Epithelial cell of esophagus (primary cell): ENCODE data around the gene MRPL51.
A peak's percentile ranks its signal among the peaks of the same experiment; 100 is the strongest.
"Not testable (repeated sequence)": the region's sequence is repeated elsewhere in the genome, so short reads cannot be mapped to it uniquely, and the experiment has no call there.

Experiments
- DNase-seq: peaks from one replicate; pipeline ENCODE4 v3.0.0; 2010; ENCODE audit warnings: low read depth
- H3K4me3 ChIP-seq: 2 replicates; pipeline ENCODE4 v1.5.1; 2011; ENCODE audit warnings: mild to moderate bottlenecking, low read length, control low read depth
- CTCF ChIP-seq: IDR thresholded peaks from 2 replicates; pipeline ENCODE4 v1.5.1; 2011; ENCODE audit warnings: low read depth, mild to moderate bottlenecking, low read length, control low read depth, inconsistent platforms; ENCODE audit not compliant: insufficient read depth; ENCODE audit errors: missing control alignments

The MRPL51 gene

GRCh38 chr12:6468283-6468575 is 24.8 kb downstream of the MRPL51 start:
- H3K4me3 ChIP-seq: no peak overlapping the region
- DNase-seq: peak; percentile 29
- no peak for TF ChIP-seq CTCF

GRCh38 chr12:6467571-6468282 is 25.3 kb downstream of the MRPL51 start:
- H3K4me3 ChIP-seq, DNase-seq: not testable (repeated sequence)

GRCh38 chr12:6466751-6467150 is 26.3 kb downstream of the MRPL51 start:
- DNase-seq: not testable (repeated sequence)

GRCh38 chr12:6466184-6466573 is 26.9 kb downstream of the MRPL51 start:
- DNase-seq: no peak
- TF ChIP-seq CTCF: no peak
- no peak overlapping the region for H3K4me3 ChIP-seq

More at GRCh38 chr12:6466751-6467150, 26.3 kb downstream of the MRPL51 start:
- H3K4me3 ChIP-seq: not testable (repeated sequence)

- H3K4me3 ChIP-seq: no peak overlapping the region
- peak; percentile 75 for DNase-seq
- TF ChIP-seq CTCF: peak; percentile 96
Measured at GRCh38 chr12:6465467-6466183, 27.4 kb downstream of the MRPL51 start.

GRCh38 chr12:6464531-6464930 is 28.5 kb downstream of the MRPL51 start:
- TF ChIP-seq CTCF: no peak
- no peak overlapping the region for H3K4me3 ChIP-seq
- no peak for DNase-seq

GRCh38 chr12:6463858-6464257 is 29.2 kb downstream of the MRPL51 start:
- DNase-seq: no peak
- no peak for TF ChIP-seq CTCF
- H3K4me3 ChIP-seq: no peak overlapping the region

GRCh38 chr12:6463216-6463615 is 29.8 kb downstream of the MRPL51 start:
- no peak for DNase-seq
- TF ChIP-seq CTCF: no peak
- no peak overlapping the region for H3K4me3 ChIP-seq
